PC-3 (cell line): ENCODE measurements around the gene SHROOM3.

Experiments used
- CTCF ChIP-seq: fragments of 300-600 bp; sonication (generic); conservative IDR thresholded peaks from 2 replicates; pipeline ENCODE4 v1.5.1; 2017; ENCODE audit warnings: antibody characterized with exemption, low read depth, mild to moderate bottlenecking, low read length
- EZH2 ChIP-seq: fragments of 300-600 bp; sonication (generic); IDR thresholded peaks from one replicate; pipeline ENCODE4 v1.6.1; 2017; ENCODE audit warnings: antibody characterized with exemption, mild to moderate bottlenecking, low read length; ENCODE audit not compliant: unreplicated experiment

GRCh38 chr4:76718021-76718420, 283.0 kb downstream of the SHROOM3 start:
- TF ChIP-seq CTCF (no peak), EZH2 (no peak)
